ENCODE data around the gene DOK1.
A peak's percentile ranks its signal among the peaks of the same experiment; 100 is the strongest.

- TF ChIP-seq EZH2 (IDR thresholded peaks at IDR 0.05; ENCODE audit: borderline replicate concordance, low read length) (no peak), CTCF (IDR thresholded peaks at IDR 0.05; ENCODE audit: low read length) (peak; percentile 56)
Observed at GRCh38 chr2:74507145-74507925, 47.2 kb upstream of the DOK1 start, which contains the start of gene PCGF1.

Measured in OCI-LY1 (cell line).